Tibial nerve (tissue), 3 donors: ENCODE data around the gene SERPINA1.

Source experiments
- CTCF ChIP-seq, 5 experiments: fragments of 200-600 bp in 3 of 5; fragments of 450-650 bp in 2 of 5; sonication (generic) in 3 of 5; IDR thresholded peaks; one replicate each; pipeline ENCODE4 v1.5.1; 2016 to 2019; ENCODE audit warnings: antibody characterized with exemption in 5 of 5, mild to moderate bottlenecking in 3 of 5, moderate library complexity in 2 of 5
- POLR2A ChIP-seq, 2 donors: fragments of 450-650 bp; IDR thresholded peaks; one replicate each; pipeline ENCODE4 v1.6.1; 2017; ENCODE audit warnings: antibody characterized with exemption in 2 of 2, mild to moderate bottlenecking in 2 of 2, moderate library complexity in 2 of 2

- TF ChIP-seq CTCF (IDR thresholded peaks at IDR 0.05), result no peak
- TF ChIP-seq POLR2A (IDR thresholded peaks at IDR 0.05), result no peak
Measured at GRCh38 chr14:94389731-94390371, 1.4 kb upstream of the SERPINA1 start.
